Mesothelial cell of epicardium (in vitro differentiated cells): Measurements from ENCODE around the gene ANKS1A. TPM values are rescaled to one million over a fixed set of nuclear protein-coding genes. Genes with fewer than 3 reads are reported as not detected.
A peak's percentile ranks its signal among the peaks of the same experiment; 100 is the strongest.

Experiments used
- DNase-seq, 2 experiments: peaks; one replicate each; pipeline ENCODE4 v3.0.0; 2021; ENCODE audit warnings: low spot score in 2 of 2; ENCODE audit not compliant: unreplicated experiment in 2 of 2
- H3K27ac Mint-ChIP-seq: 2 replicates; pipeline ENCODE4 v1.8.0; 2021; ENCODE audit warnings: mixed read lengths
- H3K27me3 Mint-ChIP-seq: 2 replicates; pipeline ENCODE4 v1.8.0; 2021; ENCODE audit warnings: low read depth, mixed read lengths
- H3K36me3 Mint-ChIP-seq: 2 replicates; pipeline ENCODE4 v1.8.0; 2021; ENCODE audit warnings: mixed read lengths
- H3K4me1 Mint-ChIP-seq: 2 replicates; pipeline ENCODE4 v1.8.0; 2021; ENCODE audit warnings: mixed read lengths
- H3K4me3 Mint-ChIP-seq: 2 replicates; pipeline ENCODE4 v1.8.0; 2021; ENCODE audit warnings: mild to moderate bottlenecking, moderate library complexity, mixed read lengths
- H3K9me3 Mint-ChIP-seq: 2 replicates; pipeline ENCODE4 v1.8.0; 2021; ENCODE audit warnings: mixed read lengths
- CTCF ChIP-seq: fragments of 200-600 bp; sonication (generic); IDR thresholded peaks from one replicate; pipeline ENCODE4 v1.5.0; 2021; ENCODE audit warnings: antibody characterized with exemption; ENCODE audit not compliant: unreplicated experiment
- total RNA-seq: library from RNA; stranded (reverse); gene quantifications from 3 replicates; pipeline ENCODE4 v1.2.1, GENCODE V29; 2021

Gene ANKS1A
- total RNA-seq, 1 donor from 2014 or later, result 30.6 TPM

- peaks cover 16% of the 10 kb centered on the region for H3K36me3 Mint-ChIP-seq
- no peak for TF ChIP-seq CTCF
- peak overlapping the region; percentile 15 for H3K27ac Mint-ChIP-seq
- H3K27me3 Mint-ChIP-seq, result no peaks in the 10 kb centered on the region
- no peak for DNase-seq
- H3K9me3 Mint-ChIP-seq, result no peaks in the 10 kb centered on the region
- H3K4me1 Mint-ChIP-seq, result peaks cover 2% of the 10 kb centered on the region
- no peak overlapping the region for H3K4me3 Mint-ChIP-seq
Observed at GRCh38 chr6:34970957-34971356, 81.9 kb downstream of the ANKS1A start.

- Mint-ChIP-seq H3K4me1 (peaks cover 2% of the 10 kb centered on the region), H3K4me3 (no peak overlapping the region), H3K27ac (no peak overlapping the region), H3K9me3 (no peaks in the 10 kb centered on the region), H3K36me3 (peaks cover 19% of the 10 kb centered on the region), H3K27me3 (no peaks in the 10 kb centered on the region)
- no peak for DNase-seq
- no peak for TF ChIP-seq CTCF
Observed at GRCh38 chr6:34973547-34974248, 84.6 kb downstream of the ANKS1A start.

DNA sequence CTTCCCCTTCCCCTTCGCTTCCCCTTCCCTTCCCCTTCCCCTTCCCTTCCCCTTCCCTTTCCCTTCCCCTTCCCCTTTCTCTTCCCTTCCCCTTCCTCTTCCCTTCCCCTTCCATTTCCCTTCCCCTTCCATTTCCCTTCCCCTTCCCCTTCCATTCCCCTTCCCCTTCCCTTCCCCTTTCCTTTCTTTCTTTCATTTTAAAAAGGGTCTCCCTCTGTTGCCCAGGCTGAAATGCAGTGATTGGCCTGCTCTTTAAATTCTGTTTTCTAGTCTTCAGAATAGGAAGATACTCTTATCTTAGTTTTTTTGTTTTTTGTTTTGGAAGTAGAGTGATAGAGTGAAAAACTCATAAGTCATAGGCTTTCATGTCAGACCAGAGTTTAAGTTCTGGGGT, 85.2 kb downstream of the ANKS1A start:
- Mint-ChIP-seq H3K27me3 (no peaks in the 10 kb centered on the region), H3K9me3 (no peaks in the 10 kb centered on the region), H3K4me1 (peaks cover 2% of the 10 kb centered on the region), H3K36me3 (peaks cover 19% of the 10 kb centered on the region), H3K4me3 (no peak overlapping the region), H3K27ac (peak overlapping the region; percentile 53)
- no peak for TF ChIP-seq CTCF
- DNase-seq, result no peak

DNA sequence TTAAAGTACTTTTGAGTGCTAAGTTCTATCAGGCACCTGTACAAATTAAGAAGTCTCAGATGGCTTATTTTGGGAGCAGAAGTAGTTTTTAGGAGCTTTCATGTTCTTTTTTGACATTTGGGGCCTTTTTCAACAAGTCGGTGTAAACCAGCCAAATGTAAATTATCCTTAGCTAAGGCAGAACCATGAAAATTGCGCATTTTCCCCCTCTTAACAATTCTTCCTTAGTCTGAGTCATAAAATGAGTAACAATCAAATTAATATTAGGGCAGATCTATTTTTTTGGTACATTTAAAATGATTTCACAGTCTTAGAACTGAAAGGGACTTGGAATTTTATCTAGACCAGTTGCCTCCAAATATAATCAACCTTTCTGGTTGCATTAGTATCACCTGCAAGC, 87.2 kb downstream of the ANKS1A start:
- Mint-ChIP-seq H3K27me3 (no peaks in the 10 kb centered on the region), H3K36me3 (peaks cover 8% of the 10 kb centered on the region), H3K9me3 (no peaks in the 10 kb centered on the region), H3K4me1 (no peaks in the 10 kb centered on the region), H3K27ac (no peak overlapping the region), H3K4me3 (no peak overlapping the region)
- DNase-seq, result no peak
- TF ChIP-seq CTCF, result no peak

DNA sequence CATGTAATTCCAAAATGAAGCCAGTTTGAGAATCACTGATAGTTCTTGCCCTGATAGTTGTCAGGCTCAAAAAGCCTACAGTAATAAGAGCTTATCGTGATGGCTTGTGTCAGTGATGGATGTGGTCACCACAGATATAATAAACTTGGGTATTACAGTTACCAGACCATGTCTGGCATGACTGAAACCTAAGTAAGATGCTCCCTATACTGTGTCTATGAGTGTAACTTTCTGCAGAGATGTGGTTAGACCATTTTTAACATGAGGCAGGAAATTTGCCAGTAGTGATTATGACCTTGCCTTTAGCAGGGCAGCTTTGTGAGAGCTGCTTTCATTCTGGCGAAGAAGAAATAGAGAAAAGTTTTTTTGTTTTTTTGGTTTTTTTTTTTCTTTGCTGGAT, 90.2 kb downstream of the ANKS1A start:
- Mint-ChIP-seq H3K4me1 (peaks cover 2% of the 10 kb centered on the region), H3K27ac (no peak overlapping the region), H3K36me3 (peaks cover 11% of the 10 kb centered on the region), H3K4me3 (no peak overlapping the region), H3K9me3 (no peaks in the 10 kb centered on the region), H3K27me3 (no peaks in the 10 kb centered on the region)
- no peak for DNase-seq
- no peak for TF ChIP-seq CTCF
